GM18507 (cell line): ENCODE data around the gene SPSB3.
"Not testable (repeated sequence)": the region's sequence is repeated elsewhere in the genome, so short reads cannot be mapped to it uniquely, and the experiment has no call there.

Experiments used
- DNase-seq: peaks from one replicate; pipeline ENCODE4 v3.0.0; 2011; ENCODE audit warnings: low read depth; ENCODE audit not compliant: insufficient read length; ENCODE audit errors: extremely low spot score
- FAIRE-seq: peaks from 2 replicates; lab custom pipeline; 2011; peaks lifted over from hg19 to GRCh38; lab: Jason Lieb, UNC

SPSB3 gene

DNA sequence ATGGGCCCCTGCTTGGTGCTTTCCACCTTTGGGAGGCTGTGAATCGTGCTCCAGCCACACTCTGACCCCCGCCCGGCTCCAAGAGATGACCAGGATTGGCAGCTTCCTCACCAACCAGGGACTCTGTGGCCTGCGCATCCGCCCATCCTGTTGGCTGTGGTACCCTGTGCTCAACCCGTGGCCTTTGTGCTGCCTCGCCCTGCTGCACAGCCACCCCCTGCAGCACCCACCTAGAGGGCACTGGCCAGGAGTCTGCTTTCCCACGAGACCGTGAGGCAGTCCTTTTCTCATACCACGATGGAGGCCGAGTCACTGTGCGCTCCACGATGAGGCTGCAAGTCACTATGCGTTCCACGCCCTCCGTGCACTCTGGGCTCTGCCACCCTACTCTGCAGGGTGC lies 30.4 kb downstream of the SPSB3 start:
- FAIRE-seq (no peak), DNase-seq (no peak)

DNA sequence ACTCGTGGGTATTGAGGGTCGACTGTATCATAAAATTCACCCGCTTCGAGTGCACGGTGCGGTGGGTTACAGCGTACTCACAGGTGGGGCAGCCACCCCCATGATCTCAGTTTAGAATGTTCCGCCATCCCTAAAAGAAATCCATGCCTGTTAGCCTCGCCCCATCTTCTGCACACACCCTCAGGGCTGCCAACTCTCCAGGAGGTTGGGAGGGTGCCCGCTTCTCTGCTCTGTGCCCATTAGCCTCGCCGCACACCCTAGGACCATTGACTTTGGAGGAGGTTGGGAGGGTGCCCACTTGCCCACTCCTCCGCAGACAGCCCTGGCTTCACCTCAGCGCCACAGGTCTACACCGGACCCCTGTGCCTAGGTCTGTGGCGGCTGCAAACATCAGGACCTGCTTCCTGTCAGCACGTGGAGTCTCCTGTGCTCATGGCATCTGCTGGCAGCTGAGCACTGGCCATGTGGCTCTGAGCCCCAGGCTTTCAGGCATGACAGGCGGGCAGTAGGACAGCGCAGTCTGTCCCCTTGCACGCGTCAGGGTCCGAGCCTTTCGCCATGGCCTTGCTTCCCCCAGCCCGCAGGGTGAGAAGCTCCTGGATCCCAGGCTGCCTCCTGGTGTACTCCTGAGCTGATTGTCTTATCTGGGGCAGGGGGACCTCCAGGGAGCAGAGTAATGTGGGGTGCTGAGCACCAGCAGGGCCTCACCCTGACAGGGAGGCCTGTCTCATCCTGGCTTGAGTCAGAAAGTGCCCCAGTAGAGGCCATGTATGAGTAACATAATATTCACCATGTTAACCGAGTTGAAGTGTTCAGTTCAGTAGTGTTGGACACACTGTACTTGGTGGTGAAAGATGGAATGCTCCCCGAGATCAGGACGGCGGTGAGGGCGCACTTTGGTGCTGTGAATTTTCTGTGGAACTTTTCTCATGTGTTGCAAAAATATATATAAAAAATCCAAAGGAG lies 32.9 kb downstream of the SPSB3 start:
- FAIRE-seq (no peak), DNase-seq (no peak)

DNA sequence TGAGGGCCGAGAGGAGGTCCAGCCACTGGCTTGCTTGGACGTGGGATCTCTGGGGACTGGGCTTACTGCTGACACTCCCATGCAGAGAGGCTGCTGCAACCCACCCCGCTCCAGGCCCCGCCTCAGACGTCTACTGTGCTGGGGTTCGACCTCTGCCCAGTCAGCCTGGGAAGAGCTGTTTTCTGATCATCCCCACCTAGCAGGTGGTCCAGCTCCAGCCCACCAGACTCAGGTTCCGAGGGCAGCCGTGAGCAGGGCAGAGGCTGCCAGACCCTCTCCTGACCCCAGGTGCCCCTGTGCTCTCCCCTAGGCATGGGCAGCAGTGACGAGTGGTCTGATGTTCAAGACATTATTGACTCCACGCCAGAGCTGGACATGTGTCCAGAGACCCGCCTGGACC lies 34.4 kb downstream of the SPSB3 start:
- FAIRE-seq: no peak
- no peak for DNase-seq

DNA sequence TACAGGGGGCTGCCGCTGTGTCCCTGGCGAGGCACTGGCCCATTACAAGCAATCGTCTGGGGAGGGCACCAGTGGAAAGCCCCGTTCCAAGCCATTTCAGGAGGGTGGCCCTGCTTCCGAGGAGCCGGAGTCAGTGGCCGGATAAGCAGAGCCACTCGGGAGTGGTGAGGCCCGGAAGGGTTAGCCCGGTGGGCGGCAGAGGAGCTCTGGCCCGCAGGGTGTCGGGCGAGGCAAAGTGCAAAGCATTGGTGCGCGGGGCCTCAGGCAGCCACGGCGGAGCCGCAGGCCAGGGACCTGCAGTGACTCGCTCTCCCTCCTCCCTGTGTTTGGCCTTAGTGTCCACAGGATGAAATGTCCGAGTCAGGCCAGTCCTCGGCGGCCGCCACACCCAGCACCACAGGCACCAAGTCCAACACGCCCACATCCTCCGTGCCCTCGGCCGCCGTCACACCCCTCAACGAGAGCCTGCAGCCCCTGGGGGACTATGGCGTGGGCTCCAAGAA lies 35.6 kb downstream of the SPSB3 start:
- DNase-seq (no peak), FAIRE-seq (no peak)

DNA sequence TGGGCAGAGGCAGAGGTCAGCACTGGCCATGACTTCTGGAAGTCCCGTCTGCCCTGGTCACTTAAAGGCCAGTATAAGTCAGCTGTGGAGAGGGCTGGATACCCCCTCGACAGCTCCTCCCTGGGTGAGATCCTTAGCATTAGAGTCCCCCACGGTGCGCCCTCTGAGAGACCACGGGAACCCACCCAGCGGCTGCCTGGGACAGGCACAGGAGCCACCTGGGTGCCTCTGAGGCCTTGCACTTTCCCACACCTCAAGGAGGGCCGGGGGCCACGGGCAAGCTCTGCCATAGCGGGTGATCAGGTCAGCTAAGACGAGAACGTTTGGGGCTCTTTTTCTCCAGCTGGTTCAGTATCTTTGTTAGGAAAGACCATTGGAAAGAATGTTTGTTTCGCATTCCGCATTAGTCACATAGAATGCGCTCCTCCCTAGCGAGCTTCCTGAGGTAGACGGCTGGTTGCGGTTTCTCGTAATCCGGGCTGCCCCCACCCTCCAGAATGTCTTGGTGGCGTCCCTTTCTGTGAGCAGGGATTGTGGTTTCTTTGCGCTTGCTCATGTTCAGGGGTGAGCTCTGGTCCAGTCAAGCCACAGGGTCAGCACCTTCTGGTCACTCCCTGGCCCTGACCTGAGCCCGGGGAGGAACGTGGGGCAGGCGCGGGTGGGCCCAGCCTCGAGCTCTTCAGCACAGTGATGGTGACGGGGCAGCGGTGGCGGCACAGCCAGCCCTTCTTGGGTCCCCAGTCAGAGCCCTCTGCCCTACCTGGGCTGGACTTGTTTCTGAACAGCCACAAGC lies 36.3 kb downstream of the SPSB3 start:
- FAIRE-seq: no peak
- DNase-seq: no peak

DNA sequence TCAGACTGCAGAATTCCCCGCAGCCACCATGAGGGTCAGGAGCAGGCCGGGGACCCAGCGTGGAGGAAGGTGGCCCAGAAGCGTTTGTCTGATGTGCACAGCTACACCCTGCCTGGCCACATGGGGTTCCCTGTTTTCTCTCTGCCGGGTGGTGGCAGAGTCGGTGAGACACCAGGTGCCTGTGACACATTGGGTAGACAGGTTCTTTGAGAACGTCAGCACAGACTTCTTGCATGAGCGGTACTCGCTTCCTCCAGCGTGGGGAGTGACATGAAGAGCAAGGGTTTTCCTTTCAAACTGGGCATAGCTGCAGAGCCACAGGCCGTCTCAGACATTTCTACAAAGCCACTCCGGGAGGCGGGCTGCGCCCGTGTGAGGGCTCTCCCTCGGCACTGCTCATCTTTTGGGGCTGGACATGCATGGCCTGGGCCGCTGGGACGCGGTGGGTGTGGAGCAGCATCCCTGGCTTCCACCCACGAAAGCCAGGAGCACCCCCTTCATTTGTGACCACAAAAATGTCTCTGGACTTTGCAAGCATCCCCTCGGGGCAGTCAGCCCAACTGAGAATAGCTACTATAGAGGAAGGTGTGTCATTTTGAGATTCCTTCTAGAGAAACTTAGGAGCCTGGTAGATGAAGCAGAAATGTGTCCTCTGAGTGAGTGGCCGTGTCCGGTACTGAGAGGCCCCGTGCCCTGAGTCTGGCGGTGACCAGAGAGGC lies 37.0 kb downstream of the SPSB3 start:
- no peak for FAIRE-seq

DNA sequence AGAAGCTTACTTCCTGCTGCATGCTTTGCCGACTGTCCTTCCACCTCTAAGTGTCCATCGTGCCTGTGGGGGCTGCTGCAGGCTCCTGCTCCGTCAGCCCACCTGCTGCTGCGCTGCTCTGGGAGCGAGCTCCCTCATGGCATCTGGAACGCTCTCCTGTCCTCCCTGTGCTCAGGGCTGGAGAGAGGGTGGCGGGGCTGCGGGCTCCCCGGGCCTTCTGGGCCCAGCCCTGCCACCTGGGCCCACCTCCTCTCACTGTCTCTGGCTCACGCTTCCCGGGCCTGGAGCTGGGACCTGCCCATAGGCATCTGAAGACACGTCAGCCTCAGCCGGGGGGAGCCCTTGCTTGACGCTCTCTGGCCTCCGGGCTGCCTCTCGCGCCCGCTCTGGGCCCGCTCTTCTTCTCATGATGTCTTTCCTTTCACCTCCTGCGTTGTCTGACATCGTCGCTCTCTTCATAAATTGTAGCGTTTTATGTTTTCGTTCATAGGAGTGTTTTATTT lies 38.0 kb downstream of the SPSB3 start:
- FAIRE-seq: no peak
- no peak for DNase-seq

More for the DNA sequence above, 37.0 kb downstream of the SPSB3 start:
- DNase-seq: no peak

DNA sequence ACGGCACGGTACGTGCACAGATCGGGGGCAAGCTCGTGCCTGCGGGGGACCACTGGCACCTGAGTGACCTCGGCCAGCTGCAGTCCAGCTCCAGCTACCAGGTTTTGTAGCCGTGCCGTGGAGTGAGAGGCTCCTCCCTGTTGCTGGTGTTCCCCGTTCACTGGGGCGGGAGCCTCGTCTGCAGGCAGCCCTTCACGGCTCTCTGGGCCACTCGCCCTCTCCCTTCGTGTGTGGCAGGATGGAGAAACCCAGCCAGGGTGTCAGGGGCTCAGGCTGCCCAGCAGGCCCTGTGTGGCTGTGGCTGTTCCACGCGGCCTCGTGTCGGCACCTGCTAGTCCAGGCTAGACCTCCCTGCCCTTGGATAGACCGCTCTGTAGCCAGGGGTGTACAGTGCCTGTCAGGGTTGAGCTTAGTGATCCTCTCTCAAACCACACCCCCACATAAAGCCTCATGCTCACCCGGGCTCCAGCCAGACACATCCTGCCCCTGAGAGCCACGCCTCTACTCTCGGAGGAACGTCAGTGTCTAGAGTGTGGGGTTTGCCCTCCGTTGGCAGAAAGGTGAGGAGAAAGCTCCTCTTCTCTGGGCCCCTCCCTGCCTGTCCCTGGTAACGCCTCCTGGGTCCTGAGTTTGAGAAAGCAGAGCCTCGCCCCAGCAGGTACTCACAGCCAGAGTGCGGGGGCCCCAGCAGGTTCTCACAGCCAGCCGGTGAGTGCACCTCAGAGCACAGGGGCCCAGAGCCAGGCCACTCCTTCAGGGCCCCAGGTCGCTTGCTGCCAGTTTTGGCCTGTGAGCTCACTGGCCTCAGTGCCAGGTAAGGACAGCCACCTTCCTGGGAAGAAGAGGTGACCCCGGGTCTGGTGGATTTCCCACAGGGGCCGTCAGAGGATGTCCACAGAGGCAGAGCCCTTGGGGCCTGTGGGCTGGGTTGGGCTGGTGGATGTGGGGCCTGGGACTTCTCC lies 38.7 kb downstream of the SPSB3 start:
- FAIRE-seq: no peak
- no peak for DNase-seq

DNA sequence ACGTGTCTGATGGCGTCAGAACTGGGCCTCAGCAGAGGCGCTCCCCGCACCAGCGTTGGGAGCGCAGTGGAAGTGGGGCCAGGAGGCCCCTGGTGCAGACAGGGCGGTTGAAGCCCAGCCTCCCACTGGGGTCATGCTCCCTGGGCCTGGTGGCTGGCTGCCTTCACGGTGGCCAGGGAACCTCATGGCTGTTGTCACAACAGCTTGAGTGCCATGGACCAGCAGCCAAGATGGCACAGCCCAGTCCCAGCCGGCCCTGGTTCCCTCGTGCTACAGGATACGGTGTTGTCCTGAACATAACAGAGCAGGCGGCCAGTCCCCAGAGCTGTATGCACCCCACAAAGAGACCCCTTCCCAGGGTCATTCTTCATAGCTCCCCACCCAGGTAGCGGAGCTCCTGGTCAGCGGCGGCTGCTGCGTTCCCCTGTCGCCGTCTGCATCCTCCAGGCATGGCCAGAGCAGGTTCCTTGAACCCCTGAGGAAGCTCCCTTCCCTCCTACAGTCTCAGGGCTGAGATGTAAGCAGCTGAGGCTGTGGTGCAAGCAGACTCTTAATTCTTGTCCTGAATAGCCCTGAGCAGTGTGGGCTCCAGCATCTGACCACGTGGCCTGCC lies 40.7 kb downstream of the SPSB3 start:
- DNase-seq (no peak), FAIRE-seq (no peak)

DNA sequence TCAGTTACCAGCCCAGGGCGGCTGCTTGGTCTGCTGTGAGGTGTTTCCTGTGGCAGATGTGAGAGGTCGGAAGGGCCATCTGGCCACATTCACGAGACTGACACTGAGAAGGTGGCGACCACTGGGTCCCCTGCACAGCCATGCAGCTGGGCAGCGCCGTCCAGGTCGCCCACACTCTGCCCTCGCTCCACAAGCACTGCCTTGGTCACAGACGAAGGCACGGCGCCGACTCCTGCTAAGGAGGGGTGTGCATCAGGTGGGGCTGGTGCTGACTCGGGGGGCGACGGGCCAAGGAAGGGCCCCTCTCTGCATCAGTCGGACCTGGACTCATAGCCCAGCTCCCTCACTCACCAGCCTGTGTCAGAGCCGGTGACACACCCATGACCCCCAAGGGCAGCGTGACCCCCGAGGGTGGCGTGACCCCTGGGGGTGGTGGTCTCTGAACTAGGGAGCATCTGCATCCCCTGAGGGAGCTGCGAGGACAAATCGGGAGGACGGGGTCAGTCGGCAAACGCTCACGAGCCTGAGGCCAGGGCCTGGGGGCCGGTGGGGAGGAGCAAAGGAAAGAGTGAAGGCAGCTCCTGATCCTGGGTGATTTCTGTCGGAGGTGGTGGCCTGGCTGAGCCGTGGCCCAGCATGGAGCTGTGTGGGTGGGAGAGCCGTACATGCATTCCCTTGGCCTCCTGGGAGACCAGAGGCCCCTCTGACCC lies 41.4 kb downstream of the SPSB3 start:
- DNase-seq (no peak), FAIRE-seq (no peak)

DNA sequence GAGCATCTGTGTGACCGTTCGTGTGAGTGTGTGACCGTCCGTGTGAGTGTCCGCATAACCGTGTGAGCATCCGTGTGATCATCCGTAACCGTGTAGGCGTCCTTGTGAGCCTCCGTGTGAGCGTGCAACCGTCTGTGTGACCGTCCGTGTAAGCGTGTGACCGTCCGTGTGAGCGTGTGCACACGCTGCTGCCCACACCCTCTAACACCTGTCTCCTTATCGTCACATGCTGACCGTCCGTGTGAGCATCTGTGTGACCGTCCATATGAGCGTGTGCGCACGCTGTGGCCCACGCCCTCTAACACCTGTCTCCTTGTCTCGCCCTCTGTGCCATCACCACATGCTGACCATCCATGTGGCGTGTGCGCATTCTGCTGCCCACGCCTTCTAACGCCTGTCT lies 42.1 kb downstream of the SPSB3 start:
- no peak for FAIRE-seq
- DNase-seq: no peak

DNA sequence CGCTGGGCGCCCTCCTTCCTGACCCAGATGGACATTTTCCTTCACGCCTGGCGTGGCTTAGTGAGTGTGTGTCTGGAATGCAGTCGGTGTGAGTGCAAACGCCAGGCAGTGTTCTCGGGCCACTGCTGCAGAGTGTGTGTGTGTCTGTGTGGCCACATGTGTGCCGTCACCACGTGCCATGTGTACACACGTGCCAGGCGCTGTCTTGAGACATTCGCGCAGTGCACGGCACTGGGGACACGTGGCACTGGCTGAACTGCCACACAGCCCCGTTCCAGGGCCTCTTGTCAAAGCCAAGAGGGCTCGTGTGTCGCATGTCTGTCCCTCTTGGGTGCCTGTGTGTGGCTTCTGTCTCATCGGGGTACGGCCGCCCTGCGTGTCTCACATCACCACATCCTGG lies 47.6 kb downstream of the SPSB3 start:
- FAIRE-seq (no peak), DNase-seq (no peak)

DNA sequence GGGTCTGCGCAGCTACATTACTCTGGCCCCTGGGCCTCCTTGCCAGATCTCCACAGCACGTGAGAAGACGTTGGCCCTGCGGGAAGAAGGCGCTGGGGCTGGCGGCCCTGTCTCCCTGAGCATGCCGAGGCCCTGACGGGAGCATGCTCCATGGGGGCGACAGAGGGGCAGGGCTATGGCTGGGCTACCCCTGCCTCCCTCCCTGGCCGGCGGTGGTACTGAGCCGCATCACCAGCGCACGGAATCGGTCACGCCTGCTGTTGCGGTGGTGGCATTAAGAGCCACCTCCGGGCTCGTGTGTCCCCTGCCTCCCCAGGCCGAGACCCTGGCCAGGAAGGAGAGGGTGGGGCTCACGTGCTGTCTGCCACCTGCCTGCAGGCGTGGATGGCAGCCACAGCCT lies 48.2 kb downstream of the SPSB3 start:
- DNase-seq: no peak
- FAIRE-seq: no peak

DNA sequence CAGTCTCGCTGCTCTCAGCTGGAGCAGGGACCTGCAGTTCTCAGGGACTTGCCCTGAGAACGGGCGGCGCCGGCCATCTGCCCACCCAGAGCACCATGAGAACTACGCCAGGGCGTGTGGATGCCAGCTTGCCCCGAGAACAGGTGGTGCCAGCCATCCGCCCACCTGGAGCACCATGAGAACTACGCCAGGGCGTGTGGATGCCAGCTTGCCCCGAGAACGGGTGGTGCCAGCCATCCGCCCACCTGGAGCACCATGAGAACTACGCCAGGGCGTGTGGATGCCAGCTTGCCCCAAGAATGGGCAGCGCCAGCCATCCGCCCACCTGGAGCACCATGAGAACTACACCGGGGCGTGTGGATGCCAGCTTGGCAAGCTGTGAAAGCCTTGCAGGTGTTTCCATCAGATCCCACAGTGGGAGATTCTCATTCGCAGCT lies 49.8 kb downstream of the SPSB3 start:
- not testable (repeated sequence) for DNase-seq, FAIRE-seq

DNA sequence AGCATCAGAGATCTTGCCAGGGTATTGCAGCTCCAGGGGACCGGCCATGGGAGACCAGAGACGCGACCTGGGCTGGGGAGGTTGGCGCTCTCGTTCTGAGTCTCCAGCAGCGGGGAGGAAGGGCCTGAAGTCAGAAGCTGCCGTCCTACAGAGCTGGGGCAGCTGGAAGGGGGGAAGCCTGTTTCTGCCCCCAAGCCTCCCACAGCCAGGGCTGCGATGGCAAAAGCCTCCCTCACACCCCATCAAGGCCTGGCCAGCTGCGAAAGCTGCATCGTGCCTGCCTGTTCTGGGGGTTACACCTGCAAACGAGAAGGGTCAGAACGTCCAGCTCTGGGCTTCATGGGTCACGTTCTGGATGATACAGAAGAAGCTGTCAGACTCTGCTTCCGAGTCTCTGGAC lies 50.3 kb downstream of the SPSB3 start:
- no peak for DNase-seq
- no peak for FAIRE-seq

DNA sequence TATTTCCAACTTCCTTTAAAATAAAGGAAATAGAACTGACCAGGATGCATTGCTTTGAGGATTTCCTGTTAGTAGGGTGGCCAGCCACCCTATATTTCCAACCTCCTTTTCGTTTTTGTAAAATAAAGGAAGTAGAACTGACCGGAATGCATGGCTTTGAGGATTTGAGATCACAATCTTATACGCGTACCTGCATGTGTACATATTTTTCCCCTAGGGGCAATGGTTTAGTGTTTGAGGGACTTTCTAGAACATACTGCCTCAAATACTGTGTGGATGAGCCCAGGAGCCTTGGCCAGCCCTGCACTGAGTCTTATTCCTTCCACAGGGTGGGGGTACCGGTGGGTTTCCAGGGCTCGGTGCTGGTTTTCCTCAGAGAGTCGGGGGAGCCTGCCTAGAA lies 50.8 kb downstream of the SPSB3 start:
- FAIRE-seq (no peak), DNase-seq (no peak)

DNA sequence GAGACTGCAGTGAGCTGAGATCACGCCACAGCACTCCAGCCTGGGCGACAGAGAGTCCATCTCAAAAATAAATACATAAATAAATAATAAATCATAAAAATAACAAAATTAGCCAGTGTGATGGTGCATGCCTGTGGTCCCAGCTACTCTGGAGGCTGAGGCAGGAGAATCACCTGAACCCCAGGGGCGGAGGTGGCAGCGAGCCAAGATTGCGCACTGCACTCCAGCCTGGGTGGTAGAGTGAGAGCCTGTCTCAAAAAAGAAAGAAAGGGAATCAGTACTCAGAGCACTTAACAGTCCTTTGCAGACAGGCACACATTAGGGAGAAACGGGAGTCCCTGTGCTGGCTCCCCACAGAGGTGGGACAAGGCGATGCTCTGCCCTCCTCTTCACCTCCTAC lies 51.3 kb downstream of the SPSB3 start:
- no peak for DNase-seq
- FAIRE-seq: no peak

DNA sequence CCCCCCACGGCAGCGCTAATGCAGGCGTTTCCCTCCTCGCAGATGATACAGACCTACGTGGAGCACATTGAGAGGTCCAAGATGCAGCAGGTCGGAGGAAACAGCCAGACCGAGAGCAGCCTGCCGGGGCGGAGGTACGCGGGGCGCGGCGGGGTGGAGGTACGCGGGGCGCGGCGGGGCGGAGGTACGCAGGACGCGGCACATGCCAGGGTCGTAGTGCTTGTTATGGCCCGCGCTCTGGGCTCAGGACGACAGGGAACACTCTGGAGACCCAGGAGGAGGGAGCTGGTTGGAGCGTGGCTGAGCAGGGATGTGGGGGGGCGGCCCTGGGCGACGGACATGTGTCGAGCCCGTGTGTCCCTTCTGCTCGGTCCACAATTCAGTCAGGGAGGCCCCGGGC lies 52.9 kb downstream of the SPSB3 start:
- DNase-seq (no peak), FAIRE-seq (no peak)
